ENCODE measurements around the gene ALAD.
"Not testable (repeated sequence)": the region's sequence is repeated elsewhere in the genome, so short reads cannot be mapped to it uniquely, and the experiment has no call there.

ALAD gene

GRCh38 chr9:113397203-113397631 lies 3.9 kb downstream of the ALAD start:
- no peak for DNase-seq

DNA sequence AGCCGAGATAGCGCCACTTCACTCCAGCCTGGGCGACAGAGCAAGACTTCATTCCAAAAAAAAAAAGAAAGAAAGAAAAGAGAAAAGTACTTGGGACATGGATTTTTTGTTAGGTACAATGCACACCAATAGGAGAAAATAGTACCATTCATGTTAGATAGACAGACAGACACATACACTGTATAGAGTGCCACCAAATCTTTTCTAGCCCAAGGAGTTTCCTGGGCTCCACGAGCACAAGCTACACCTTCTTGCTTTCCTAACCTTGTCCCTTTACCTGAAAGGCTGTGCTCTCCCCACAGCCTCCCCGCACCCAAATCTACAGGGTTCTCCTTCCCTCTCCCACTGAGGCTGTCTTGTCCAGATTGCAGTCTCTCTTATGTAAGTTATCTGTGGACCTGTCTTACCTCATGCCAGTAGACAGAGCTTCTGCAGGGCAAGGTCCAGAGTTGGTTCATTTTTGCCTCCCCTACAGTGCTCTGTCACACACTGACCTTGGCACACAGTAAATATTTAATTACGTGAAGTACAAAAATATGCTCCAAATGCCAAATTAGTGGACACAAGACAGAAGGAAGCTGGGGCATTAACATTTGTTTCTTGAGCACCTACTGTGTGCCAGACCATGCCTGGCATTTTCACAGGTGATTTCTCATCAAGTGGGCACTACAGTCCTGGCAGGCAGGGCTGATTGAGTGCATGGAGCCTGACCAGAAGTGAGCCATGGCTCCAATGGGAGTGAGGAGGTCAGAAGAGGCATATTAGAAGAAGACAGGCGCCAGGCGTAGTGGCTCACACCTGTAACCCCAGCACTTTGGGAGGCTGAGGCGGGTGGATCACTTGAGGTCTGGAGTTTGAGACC lies 5.9 kb downstream of the ALAD start:
- no peak for DNase-seq

- DNase-seq = no peak
These were observed 7.8 kb downstream of the ALAD start for GRCh38 chr9:113393281-113393680.

DNA sequence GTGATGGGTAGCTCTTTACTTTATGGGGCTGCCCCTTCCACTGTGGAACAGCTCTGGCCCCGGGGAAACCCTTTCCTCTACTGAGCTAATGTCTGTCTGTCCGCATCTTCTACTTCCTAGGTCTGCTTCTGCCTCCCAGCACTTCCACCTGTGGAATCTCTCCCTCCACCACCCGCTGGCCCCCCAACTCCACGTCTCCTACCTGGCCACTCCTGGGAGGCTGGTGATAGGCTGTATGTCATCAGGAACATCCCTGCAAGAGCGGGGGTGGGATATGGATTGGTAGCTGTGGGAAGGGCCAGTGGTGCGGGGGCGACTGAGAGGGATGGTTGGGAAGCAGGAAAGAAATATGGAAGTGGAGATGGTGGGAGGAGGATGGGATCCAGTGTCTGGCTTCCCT lies 9.2 kb downstream of the ALAD start:
- no peak for DNase-seq

GRCh38 chr9:113390192-113390960 lies 10.7 kb downstream of the ALAD start:
- no peak for DNase-seq

- DNase-seq = no peak
These were observed 11.6 kb downstream of the ALAD start for GRCh38 chr9:113389451-113389850.

DNA sequence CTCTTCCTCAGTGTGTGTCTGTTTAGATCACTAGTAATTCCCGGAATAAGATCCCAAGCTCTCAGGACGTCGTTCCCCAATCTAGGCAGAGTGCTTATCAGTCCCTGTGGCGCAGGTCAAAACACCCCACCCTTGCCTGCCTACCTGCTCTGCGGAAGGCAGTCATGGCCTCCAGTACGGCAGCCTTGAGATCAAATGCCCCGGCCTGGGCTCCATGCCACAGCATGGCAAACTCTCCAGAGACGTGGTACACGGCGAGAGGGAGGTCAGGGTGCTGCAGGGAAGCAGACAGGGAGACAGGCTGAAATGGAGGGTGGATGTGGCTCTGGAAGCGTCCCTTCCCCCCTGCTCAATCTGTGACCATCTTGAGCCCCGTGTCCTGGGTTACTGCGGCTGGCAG lies 12.3 kb downstream of the ALAD start:
- no peak for DNase-seq

GRCh38 chr9:113387560-113388230 lies 13.4 kb downstream of the ALAD start:
- DNase-seq = no peak

- DNase-seq = no peak
These were observed 14.3 kb downstream of the ALAD start for GRCh38 chr9:113386571-113387393.

GRCh38 chr9:113381909-113382411 lies 19.1 kb downstream of the ALAD start:
- no peak for DNase-seq

DNA sequence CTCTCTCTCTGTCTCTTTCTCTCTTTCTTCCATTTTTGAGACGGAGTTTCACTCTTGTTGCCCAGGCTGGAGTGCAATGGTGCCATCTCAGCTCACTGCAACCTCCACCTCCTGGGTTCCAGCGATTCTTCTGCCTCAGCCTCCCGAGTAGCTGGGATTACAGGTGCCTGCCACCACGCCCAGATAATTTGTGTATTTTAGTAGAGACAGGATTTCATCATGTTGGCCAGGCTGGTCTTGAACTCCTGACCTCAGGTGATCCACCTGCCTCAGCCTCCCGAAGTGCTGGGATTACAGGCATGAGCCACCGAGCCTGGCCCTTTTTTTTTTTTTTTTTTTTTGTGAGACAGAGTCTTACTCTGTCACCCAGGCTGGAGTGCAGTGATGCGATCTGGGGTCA lies 19.6 kb downstream of the ALAD start:
- not testable (repeated sequence) for DNase-seq

DNA sequence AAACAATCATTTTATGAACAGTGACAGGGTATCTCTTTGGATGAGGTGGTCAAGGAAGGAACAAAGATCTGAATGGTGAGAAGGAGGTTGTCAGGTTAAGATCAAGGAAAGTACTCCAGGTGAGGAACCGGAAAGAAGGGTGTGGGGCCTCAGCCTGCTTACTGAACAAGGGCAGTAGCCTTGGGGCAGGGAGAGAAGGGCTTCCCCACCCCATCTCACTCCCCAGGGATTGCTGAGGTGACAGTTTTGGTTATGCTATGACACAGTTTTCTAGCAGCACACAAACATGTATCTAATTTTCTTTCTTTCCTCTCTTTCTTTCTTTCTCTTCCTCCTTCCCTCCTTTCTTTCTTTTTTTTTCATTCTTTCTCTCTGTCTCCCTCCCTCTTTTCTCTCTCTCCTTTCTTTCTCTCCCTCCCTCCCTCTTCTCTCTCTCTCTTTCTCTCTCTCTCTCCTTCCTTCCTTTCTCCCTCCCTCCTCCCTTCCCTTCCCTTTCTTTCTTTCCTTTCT lies 20.2 kb downstream of the ALAD start:
- DNase-seq = no peak

- not testable (repeated sequence) for DNase-seq
These were observed 21.3 kb downstream of the ALAD start for GRCh38 chr9:113379829-113380210.

DNA sequence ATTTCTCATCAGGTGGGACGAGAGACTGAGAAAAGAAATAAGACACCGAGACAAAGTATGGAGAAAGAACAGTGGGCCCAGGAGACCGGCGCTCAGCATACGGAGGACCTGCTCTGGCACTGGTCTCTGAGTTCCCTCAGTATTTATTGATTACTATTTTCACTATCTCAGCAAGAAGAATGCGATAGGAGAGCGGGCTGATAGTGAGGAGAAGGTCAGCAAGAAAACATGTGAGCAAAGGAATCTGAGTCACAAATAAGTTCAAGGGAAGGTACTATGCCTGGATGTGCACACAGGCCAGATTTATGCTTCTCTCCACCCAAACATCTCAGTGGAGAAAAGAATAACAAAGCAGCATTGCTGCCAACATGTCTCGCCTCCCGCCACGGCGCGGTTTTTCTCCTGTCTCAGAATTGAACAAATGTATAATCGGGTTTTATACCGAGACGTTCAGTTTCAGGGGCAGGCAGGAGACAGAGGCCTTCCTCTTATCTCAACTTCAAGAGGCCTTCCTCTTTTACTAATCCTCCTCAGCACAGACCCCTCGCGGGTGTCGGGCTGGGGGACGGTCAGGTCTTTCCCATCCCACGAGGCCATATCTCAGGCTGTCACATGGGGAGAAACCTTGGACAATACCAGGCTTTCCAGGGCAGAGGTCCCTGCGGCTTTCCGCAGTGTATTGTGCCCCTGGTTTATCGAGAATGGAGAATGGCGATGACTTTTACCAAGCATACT lies 21.8 kb downstream of the ALAD start:
- DNase-seq = not testable (repeated sequence)

- peak; percentile 52 for DNase-seq
These were observed 24.2 kb downstream of the ALAD start, which contains the start of gene HDHD3 for GRCh38 chr9:113376634-113377567. TSS of gene HDHD3 (minus strand) at chr9:113376986. CDS start at chr9:113374354, 2,632 bp downstream.

DNA sequence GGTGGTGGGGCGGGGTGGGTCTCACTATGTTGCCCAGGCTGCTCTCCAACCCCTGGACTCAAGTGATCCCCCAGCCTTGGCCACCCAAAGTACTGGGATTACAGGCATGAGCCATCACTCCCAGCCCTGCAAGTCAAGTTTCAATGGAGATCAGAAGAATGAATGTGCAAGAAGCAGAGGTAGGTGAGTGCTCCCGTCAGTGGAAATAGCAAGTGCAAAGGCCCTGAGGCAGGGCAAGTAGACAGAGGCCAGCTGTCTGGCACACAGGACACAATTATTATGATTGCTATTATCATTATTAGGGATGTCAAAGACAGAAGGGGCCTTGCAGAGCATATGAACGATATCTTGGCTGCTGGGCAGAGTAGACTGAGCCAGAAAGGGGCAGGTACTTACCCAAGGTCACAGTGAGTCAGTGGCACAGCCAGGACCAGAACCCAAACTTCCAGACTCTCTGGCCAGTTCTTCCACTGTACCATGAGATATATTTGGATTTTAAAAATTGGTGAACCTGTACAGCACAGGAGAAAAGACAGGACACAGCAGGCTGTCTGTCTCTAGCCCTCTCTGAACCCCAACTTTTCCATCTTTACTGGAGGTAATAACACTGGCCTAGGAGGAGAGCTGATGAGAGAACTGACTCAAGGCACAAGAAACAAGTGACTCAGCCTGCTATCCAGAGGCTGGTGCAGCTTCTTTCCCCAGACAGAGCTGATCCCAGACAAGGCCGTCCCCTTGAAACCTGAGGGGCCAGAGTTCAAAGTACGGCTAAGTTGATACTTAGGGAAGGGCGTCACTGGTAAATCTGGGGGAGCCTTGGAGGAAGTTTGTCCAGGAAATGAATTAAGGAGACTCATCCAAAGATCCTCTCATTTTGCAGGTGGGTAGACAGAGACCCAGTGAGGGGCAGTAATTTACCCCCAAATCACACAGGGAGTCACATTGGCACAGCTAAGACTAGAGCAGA lies 25.7 kb downstream of the ALAD start:
- no peak for DNase-seq

GRCh38 chr9:113373676-113374392 lies 27.2 kb downstream of the ALAD start:
- DNase-seq = no peak

DNA sequence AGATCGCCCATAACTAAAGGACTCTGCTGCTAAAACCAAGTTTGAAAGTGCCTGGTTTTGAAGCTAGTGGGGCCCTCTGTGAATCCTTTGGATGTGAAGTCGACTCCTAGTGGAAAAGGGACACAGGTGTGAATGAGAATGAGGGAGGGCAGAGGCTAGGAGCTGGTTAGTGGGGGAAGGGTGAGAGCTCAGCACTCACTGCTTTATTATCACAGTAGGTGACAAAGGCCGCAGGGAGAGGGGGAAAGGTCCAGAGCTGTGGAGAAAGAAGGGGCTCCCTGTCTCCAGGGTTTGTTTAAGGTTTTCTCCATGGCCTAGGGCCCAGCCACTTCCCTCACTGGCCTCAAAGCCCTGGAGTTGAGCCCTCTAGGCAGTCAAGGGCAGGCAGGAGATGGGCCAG lies 27.8 kb downstream of the ALAD start:
- no peak for DNase-seq

Data from NCI-H2107 (cell line).